Epithelial cell of prostate (primary cell): ENCODE measurements around the gene MEI4.
"Not testable (repeated sequence)": the region's sequence is repeated elsewhere in the genome, so short reads cannot be mapped to it uniquely, and the experiment has no call there.

Experiments used
- DNase-seq: peaks from one replicate; pipeline ENCODE4 v3.0.0-alpha.2; 2011; ENCODE audit warnings: low read depth, low spot score
- H3K27ac ChIP-seq: fragments of 450-650 bp; 2 replicates; pipeline ENCODE4 v1.5.1; 2017; ENCODE audit warnings: mild to moderate bottlenecking

The MEI4 gene

DNA sequence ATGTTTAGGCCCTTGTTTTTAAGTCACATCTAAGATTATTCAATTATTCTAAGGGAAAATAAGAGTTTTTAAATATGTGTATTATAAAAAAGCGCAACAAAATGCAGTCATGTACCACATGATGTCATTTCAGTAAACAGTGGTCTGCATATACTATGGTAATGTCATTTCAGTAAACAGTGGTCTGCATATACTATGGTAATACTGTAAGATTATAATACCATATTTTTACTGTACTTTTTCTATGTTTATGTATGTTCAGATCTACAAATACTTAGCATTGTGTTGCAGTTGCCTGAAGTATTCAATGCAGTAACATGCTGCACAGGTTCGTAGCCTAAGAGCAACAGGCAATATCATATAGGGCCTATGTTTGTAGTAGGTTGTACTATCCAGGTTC is 21.4 kb downstream of the MEI4 start:
- DNase-seq, result no peak
- no peak overlapping the region for H3K27ac ChIP-seq

DNA sequence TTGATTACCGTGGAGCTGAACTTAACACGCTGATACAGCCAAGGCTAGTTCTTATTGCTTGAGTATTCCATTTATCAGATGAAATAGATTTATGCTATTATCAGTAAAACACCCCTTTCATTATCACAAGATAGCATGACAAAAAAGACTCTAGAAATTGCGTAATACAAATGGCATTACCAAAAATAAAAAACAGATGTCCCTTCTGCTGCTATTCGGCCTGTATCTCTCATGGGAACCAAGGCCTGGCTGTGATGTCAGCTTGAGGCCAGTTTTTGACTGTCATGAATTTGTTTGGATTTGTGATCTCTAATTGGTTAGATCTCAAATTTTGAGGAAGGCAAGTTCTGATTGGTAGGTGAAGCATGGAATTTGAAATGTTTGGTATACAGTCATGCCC is 25.2 kb downstream of the MEI4 start:
- DNase-seq, result no peak
- no peak overlapping the region for H3K27ac ChIP-seq

DNA sequence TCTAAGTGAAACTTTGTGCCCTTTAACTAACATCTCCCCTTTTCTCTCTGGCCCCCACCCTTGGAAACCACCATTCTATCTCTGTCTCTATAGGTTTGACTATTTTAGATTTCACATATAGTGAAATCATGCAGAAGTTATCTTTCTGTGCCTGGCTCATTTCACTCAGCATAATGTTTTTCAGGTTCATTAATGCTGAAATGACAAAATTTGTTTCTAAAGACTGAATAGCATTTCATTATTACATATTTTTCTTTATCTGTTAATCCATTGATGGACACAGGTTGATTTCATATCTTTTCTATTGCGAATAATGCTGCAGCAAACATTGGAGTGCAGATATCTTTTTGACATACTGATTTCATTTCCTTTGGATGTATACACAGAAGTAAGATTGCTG is 30.7 kb downstream of the MEI4 start:
- H3K27ac ChIP-seq, result no peak overlapping the region
- no peak for DNase-seq

DNA sequence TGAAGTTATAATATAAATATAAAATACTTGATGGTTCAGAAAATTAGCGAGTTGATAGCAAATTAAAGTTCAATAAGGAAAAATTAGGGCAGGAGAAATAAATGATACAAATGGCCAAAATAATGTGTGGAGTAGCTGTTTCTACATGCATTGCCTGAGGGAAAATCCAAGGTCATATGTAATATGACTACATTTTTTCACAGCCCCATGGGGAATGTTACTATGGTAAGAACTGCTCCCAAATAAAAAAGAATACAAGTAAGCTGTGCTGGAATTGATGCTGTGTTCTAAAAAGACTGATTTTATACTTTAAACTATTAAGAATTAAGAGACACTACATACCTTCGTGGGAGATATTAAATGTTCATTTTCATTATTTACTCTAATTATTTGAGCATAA is 34.1 kb downstream of the MEI4 start:
- no peak overlapping the region for H3K27ac ChIP-seq
- DNase-seq, result no peak

DNA sequence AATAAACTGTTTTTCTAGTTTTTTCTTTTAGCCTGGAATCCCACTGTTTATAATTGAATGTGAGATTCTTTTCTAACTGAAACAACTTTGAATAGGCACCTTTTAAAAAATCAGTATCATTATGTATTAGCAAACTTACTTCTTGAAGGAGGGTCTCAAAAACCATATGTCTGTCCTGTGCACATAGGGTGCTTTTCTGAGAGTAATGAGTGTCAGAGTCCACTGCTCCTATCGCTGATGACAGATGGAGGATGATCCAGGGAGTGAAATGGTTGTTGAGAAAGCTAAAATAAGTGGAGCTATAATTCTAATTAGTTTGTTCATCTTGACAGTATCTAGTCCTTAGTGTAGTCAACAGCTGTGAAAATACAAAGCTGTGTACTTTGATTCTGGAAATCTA is 35.8 kb downstream of the MEI4 start:
- H3K27ac ChIP-seq, result no peak overlapping the region
- DNase-seq, result no peak

DNA sequence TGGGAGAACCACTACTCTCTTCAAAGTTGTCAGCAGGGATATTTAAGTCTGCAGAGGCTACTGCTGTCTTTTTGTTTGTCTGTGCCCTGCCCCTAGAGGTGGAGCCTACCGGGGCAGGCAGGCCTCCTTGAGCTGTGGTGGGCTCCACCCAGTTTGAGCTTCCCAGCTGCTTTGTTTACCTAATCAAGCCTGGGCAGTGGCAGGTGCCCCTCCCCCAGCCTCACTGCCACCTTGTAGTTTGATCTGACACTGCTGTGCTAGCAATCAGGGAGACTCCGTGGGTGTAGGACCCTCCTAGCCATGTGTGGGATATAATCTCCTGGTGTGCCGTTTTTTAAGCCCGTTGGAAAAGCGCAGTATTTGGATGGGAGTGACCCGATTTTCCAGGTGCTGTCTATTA is 47.3 kb downstream of the MEI4 start:
- not testable (repeated sequence) for H3K27ac ChIP-seq, DNase-seq

DNA sequence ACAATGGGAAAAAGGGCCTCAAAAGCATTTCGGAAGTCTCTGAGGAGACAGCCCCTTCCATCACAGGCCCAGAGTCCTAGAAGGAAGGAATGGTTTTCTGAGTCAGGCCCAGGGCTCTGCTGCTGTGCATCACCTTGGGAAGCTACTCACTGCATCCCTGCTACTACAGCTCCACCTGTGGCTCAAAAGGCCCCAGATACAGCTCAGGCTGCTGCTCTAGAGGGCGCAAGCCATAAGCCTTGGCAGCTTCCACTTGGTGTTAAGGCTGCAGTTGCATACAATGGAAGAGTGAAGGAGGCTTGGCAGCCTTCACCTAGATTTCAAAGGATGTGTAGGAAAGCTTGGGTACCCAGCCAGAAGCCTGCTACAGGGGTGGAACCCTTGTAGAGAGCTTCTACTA is 54.8 kb downstream of the MEI4 start:
- DNase-seq, result no peak
- no peak overlapping the region for H3K27ac ChIP-seq

DNA sequence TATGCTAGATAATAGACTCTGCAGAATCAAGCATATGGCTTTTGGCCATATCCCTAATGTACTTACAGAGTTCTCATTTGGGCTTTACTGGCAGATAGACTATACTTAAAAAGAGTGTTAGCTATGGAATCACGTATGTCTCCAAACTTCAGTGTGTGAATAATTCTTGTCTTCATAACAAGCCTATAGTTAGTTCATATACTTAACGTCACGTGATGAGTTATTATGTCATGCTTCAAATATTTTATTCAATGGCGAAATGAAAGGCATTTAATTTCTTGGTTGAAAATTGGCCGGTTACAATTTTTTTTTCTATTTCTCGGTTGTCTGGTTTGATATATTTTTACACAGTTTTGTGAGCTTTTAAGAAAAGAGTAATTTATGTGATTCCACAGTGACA is 62.7 kb downstream of the MEI4 start:
- DNase-seq, result no peak
- no peak overlapping the region for H3K27ac ChIP-seq

DNA sequence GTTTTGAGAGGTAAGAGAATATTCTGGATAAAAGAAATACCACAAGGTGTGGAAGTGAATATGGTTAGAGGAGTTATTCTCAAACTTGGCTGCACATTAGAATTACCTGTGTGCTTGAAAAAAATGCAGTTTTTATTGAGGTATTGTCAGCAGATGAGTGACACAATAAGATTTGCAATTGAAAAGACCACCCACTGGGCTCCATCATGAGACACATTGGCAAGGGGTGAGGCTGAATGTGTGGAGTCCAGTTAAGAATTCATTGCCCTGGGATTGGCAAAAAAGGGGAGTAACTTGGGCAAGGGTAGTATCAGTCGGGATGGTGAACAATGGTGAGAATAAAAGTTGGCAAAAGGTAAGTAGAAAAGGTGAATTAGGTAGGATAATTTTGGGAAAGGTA is 63.5 kb downstream of the MEI4 start:
- H3K27ac ChIP-seq, result no peak overlapping the region
- DNase-seq, result no peak

DNA sequence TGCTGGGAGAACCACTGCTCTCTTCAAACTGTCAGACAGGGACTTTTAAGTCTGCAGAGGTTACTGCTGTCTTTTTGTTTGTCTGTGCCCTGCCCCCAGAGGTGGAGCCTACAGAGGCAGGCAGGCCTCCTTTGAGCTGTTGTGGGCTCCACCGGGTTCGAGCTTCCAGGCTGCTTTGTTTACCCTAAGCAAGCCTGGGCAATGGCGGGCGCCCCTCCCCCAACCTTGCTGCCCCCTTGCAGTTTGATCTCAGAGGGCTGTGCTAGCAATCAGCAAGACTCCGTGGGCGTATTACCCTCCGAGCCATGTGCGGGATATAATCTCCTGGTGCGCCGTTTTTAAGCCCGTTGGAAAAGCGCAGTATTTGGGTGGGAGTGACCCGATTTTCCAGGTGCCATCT is 83.2 kb downstream of the MEI4 start:
- DNase-seq, H3K27ac ChIP-seq: not testable (repeated sequence)

DNA sequence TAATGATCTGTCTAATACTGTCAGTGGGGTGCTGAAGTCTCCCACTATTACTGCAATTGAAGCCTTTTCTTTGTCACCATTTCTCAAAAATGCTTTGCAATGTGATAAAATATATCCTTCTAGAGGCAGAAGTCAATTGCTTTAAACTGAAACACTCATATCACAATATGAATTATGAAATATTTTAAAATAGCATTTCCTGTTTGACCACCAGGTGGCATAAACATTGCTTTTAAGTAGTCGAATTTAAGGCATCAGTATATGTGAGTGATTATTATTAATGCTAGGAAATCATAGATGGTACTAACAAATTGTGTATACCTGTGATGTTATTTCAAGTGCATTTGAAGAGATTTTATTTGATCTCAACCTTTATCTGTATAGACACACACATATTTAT is 87.5 kb downstream of the MEI4 start:
- DNase-seq, result no peak
- H3K27ac ChIP-seq, result no peak overlapping the region

DNA sequence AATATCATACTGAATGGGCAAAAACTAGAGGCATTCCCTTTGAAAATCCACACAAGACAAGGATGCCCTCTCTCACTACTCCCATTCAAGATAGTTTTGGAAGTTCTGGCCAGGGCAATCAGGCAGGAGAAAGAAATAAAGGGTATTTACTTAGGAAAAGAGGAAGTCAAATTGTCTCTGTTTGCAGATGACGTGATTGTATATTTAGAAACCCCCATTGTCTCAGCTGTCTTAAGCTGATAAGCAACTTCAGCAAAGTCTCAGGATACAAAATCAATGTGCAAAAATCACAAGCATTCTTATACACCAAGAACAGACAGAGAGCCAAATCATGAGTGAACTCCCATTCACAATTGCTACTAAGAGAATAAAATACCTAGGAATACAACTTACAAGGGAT is 99.3 kb downstream of the MEI4 start:
- not testable (repeated sequence) for H3K27ac ChIP-seq, DNase-seq

DNA sequence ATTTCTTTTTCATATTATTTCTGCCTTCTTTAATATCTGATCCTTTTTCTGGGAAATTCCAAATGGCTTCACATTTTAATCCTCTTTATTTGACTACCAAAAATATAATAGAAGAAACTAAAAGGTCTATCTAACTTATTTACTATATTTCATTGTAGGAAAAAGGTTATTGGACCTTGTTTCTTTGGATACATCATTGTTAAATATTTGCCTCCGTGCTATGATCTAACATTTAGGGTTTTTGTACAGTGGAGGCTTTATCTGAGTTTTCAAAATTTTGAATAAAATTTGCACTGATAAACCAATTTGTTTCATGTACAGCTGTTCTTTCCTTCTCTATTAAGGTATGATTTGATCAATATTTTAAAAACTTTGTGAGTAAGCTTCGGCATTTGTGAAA is 109.5 kb downstream of the MEI4 start:
- DNase-seq, result no peak
- no peak overlapping the region for H3K27ac ChIP-seq

DNA sequence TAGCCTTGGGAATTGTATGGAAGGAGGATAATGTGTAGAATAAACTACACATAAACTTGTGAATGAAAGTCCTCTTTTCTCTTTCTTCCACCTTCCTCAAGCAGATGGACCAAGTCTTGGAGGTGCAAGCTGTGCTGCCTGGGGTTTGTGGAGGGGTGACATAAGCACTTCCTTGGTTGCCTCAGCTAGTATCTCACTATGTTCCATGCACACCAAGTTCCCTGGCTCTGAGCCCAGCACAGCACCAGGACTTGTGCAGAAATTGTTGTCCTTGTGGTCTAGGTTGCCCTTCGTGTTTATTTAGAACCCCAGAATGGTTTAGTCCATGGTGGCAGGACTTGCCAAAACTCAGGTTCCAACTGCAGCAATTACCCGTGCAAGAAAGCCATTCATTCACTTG is 110.3 kb downstream of the MEI4 start:
- no peak overlapping the region for H3K27ac ChIP-seq
- DNase-seq, result no peak

DNA sequence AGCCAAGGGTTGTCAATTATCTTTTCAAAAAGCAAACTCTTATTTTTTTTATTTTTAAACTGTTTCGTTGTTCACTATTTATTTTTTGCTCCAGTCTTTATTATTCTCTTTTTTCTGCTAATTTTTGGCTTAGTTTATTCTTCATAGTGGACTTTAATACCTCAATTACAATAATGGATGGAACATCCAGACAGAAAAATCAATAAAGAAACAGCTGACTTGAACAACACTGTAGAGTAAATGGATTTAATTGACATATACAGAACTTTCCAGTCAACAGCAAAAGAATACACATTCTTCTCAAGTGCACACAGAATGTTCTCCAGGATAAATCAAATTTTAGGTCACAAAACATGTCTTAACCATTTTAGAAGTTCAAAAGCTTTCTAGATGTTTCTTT is 111.5 kb downstream of the MEI4 start:
- DNase-seq, result no peak
- H3K27ac ChIP-seq, result no peak overlapping the region

DNA sequence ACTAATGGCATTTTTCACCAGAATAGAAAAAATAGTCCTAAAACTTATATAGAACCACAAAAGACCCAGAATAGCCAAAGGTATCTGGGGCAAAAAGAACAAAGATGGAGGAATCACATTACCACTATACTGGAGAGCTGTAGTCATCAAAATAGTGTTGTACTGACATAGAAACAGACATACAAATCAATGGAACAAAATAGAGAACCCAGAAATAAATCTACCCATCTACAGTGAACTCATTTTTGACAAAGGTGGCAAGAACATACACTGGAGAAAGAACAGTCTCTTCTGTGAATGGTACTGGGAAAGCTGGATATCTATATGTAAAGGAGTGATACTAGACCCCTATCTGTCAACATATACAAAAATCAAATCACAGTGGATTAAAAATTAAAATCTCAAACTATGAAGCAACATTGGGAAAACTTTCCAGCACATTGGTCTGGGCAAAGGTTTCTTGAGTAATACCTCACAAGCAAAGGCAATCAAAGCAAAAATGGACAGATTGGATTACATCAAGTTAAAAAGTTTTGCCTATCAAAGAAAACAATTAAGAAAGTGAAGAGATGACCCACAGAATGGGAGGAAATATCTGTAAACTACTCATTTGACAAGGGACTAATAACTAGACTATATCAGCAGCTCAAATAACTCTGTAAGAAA is 120.5 kb downstream of the MEI4 start:
- no peak for DNase-seq
- no peak overlapping the region for H3K27ac ChIP-seq

DNA sequence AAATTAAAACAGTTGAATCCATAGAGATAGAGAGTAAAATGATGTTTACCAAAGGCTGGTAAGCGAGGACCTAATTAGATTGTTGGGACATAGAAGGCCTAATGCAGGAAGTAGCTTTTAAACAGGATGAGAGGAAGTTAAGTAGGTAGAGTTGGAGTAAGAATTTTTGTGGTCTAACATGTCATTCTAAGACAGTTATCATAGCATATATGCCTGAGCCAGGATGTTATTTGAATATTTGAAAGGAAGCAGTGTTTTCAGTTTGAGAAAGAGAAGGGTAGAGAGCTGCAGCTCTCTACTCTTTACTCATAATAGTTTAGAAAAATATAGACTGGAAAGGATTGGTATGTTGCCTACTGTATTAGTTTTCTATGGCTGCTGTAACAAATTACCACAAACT is 121.6 kb downstream of the MEI4 start:
- no peak overlapping the region for H3K27ac ChIP-seq
- no peak for DNase-seq

DNA sequence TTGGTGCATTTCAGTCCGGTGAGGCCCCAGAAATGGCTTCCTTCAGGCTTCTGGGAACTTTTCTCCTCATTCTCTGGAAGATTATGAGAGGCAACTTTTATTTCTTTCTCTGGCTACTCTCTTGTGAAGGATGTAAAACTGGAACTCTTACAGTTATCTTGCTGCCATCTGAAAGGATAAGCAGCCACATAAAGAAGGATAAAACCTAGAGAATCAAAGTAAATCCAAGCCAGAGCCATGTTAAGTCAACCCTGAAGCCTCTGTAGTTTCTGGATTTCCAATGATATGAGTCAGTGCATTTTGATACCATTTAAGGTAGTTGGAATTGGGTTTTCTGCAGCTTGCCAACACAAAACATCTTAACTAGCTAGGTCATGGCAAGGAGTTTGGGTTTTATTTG is 123.6 kb downstream of the MEI4 start:
- no peak overlapping the region for H3K27ac ChIP-seq
- no peak for DNase-seq

DNA sequence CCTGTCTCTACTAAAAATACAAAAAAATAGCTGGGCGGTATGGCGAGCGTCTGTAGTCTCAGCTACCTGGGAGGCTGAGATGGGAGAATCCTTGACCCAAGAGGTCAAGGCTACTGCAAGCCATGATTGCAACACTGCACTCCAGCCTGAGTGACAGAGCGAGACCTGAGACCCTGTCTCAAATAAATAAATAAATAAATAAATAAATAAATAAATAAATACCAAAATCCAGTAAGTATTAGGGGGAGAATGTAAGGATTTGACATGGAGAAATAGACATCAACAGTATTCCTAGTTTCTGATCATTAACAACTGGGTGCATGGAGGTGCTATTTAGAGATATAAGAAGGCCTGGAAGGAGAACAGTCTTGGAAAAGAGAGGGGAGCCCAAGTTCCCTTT is 125.7 kb downstream of the MEI4 start:
- no peak for DNase-seq
- H3K27ac ChIP-seq, result no peak overlapping the region

DNA sequence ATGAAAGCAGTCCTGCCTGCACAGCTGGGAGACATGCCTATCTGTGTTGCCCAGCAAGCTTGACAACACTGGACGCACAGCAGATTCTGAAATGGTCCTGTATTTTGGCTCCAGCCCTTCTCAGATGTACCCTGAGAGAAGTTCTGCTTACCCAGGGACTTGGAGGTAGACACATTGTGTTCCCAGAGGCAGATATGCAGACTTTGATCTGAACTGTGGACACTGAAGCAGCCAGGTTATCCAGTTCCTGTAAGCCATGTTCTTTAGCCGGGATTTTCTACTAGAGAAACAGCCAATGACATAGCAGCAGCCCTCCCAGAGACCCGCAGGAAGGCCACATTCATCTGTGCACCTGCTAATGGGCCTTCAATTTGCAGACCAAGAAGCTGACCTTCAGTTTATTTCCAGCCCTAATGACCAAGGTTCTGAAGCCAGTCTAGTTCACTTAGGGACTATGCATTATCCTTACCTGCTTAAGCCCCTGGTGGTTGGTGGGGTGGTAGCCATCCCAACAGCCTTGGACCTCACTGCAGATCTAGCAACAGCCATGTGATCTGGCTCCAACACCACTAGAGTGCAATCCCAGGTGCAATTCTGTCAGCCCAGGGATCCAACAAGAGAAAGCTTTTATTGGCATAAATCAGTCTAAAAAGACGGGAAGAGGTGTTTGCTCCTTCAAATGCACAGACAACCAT is 134.2 kb downstream of the MEI4 start:
- no peak overlapping the region for H3K27ac ChIP-seq
- no peak for DNase-seq

DNA sequence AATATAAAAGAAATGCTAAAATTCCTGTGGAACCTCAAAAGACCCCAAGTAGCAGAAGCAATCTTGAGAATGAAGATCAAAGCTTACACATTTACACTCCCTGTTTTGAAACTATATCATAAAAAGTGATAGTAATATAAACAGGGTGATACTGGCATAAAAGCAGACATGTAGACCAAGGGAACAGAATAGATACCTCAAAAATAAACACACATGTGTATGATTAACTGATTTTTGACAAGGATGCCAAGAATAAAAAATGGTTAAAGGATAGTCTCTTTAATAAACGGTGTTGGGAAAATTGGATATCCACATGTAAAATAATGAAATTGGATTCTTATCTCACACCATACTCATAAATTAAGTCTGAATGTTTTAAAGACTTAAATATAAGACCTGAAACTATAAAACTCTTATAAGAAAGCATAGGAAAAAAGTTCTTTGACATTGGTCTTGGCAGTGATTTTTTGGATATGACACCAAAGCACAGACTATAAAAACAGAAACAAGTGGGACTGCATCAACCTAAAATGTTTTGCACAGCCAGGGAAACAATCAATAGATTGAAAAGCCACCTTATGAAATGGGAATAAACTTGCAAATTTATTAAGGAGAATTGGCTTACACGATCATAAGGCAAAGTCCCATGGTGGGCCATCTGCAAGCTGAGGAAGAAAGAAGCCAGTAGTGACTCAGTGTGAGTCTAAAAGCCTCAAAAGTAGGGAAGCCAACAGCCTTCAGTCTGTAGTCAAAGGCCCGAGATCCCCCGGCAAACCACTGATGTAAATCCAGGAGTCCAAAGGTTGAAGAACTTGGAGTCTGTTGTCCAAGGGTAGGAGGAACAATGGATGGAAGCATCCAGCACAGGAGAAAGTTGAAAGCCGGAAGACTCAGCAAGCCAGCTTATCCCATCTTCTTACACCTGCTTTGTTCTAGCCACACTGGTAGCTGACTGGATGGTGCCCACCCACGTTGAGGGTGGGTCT is 144.3 kb downstream of the MEI4 start:
- H3K27ac ChIP-seq, result no peak overlapping the region
- DNase-seq, result no peak
